ENCODE data around the gene TSR3.

The TSR3 gene

DNA sequence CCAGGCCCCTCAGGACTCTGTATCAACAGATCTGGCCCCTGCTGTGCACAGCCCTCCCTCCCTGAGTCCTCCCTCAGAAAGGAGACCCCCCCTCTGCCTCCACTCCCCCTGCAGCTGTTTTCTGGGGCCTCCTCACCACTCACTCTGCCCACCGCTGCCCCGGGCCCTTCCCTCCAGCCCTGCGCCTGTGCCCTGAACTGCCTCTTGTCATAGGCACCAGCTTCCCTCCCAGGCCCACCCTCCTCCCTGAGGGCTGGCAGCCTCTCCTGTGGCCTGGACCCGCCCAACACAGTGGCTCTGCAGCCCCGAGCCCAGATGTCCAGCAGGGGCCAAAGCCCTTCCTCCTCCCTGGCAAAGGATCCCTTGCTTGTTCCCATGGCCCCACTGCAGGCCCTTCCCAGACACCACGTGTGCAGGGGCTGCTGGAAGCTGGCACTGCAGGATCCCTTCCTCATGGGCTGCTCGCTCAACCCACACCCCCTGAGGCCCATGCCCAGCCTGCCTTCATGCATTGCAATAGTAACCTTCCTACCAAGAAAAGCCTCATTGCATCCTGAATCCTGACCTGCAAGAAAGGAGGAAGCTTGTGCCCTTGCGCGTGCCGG lies 25.8 kb upstream of the TSR3 start:
- DNase-seq, result no peak

DNA sequence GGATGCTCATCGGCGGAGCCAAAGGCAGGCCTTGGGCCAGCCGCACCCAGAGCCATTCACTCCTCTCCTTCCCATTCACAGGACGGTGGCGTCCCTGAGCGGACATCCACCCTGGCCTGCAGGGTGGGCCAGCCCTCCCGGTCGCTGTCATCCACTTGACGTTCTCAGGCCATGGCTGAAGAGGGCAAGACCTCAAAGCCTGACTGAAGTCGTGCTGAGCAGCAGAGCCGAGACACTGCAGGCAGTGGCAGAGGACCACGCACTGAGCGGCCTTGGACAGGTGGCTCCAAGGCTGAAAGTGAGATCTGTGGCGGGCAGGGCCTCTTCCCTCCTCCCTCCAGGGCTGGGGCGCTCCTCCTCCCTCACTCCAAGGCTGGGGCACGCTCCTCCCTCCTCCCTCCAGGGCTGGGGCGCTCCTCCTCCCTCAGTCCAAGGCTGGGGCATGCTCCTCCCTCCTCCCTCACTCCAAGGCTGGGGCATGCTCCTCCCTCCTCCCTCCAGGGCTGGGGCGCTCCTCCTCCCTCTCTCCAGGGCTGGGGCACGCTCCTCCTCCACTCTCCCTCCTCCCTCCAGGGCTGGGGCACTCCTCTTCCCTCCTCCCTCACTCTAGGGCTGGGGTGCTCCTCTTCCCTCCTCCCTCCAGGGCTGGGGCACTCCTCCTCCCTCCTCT lies 24.2 kb upstream of the TSR3 start:
- no peak for DNase-seq

DNA sequence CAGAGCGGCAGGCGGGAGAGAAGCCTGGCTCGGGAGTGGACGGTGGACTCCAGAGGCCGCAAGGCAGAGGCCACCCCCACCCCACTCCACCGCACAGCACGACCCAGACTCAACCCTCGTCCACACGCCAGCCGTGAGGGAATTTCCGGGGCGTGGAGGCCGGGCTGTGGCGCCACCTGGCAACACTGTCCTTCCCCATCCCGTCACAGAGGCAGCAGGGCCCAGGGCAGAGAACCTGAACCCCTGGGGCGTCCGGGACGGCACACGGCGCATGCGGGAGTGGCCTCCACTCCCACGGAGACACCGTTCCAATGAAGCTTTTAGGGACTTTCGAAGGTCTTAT lies 23.6 kb upstream of the TSR3 start:
- DNase-seq, result no peak

DNA sequence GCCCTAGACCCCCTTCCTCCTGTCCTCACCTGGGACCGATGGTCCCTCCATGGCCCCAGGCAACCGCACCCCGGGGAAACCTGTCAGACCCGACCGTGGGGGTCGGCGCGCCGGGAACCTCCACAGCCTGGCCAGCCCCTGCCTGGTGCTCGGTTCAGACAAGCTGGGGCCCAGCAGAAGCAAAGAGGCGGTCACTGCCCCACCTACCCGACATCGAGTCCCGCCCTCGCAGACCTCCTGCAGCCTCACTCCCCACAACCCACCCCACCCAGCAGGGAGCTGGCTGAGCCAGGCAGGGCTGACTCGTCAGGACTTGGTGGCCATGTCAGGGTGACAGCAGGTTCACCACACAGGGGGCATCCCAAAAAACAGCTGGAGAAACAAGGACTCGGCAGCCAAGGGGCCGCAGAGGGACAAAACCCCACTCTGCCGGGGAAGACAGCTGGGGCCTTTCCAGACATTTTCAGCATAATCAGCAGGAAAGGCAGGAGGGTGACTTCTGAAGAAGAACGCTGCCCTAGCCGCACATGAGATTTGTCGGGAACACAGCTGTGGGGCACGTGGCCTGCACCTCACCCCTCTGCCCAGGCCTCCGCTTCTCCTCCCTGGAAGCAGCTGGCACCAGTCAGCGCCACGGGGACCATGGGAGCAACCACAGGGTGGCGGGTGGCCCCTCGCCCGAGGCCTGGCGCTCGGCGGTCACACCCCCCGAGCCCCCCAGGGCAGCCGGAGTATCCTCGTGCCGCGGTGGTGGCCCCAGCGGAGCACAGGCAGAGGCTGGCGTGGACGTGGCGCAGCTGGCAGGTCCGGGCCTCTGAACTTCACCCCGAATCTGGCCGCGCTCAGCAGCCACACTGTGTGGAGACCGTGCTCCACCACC lies 23.0 kb upstream of the TSR3 start:
- no peak for DNase-seq

DNA sequence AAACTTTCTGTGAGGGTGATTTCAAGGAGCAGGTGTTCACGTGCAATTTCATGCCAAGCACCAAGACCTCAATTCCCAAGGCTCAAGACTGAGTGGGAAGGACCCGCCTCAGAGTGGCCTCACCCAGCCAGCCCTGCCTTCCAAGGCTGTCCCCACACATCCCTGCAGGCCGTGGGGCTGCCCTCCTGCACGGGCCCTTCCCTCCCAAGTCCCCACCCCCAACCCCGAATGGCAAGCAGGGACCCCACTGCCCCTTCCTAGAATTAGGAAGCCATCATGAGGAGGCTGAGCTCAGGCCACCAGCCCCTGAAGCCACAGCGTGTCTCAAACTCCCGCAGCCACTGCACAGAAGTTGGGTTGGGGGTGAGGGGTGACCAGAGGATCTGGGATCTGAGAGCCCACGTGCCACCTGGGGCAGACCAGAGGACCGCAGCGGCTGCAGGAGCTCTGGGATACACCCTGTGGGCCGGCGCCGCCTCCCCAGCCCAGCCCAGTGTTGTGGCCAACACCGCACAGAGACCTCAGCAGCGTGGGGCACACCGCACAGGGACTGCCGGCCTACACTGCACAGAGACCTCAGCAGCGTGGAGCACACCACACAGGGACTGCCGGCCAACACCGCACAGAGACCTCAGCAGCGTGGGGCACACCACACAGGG lies 20.7 kb upstream of the TSR3 start:
- DNase-seq, result no peak

DNA sequence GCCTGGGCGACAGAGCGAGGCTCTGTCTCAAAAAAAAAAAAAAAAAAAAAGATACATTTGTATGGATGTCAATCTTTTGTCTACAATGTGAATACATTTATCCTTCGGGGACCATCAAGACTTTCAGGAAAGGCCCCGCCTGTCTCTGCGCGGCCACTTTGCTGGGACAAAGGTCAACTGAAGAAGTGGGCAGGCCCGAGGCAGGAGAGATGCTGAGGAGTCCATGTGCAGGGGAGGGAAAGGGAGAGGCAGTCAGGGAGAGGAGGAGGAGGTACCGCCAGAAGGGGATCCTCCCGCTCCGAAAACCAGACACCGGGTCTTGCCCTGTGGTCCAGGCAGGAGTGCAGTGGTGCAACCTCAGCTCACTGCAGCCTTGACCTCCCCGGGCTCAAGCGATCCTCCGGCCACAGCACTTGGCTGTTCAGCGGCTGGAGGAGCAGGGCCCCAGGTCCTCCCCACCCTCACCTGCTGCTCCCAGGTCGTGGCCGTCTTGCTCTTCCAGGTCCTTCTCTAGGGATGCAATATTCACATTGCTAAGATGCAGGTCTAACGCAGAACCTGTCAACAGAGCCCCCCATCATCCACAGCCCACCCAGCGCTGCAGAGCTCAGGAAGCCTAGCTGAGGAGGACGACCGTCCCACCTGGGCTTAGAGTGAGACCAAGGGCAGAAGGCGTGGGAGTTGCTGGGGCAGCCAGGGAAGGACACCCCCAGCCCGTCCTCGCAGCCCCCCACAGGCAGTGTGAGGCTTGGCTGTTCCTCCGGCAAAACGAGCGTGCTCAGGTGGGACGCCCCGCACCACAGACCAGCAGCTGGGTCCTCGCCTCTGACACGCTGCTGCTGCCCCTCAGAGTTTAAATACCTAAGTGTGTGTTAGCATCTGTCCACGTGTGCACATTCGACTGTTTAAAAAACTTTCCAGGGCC lies 19.6 kb upstream of the TSR3 start:
- DNase-seq, result no peak

DNA sequence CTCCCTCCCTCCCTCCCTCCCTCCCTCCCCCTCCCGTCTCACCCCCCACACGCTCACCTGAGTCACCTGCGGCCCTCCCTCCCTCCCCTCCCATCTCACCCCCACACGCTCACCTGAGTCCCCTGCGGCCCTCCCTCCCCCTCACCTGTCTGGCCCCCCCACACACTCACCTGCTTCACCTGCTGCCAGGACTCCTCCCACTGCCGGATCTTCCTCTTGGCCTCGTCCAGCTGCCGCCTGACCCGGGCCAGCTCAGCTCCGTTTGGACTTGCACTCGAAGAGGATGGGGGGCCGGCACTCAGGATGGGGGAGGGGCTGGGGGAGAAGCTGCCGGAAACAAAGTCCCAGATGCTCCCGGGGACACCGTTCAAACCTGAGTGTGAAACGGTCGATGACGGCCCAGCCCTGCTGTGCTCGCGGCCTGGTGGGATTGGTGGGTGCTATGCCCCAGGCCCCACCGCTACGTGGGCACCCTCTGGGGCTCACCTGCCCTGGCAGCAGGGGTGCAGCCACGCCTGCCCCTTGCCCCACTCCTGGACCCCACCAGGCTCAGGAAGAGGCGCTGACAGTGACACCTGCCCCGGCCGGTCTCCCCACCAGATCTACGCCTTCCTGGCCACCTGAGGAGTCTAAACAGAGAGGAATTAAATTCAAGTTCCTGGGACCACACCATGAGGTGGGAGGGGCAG lies 16.0 kb upstream of the TSR3 start:
- no peak for DNase-seq

DNA sequence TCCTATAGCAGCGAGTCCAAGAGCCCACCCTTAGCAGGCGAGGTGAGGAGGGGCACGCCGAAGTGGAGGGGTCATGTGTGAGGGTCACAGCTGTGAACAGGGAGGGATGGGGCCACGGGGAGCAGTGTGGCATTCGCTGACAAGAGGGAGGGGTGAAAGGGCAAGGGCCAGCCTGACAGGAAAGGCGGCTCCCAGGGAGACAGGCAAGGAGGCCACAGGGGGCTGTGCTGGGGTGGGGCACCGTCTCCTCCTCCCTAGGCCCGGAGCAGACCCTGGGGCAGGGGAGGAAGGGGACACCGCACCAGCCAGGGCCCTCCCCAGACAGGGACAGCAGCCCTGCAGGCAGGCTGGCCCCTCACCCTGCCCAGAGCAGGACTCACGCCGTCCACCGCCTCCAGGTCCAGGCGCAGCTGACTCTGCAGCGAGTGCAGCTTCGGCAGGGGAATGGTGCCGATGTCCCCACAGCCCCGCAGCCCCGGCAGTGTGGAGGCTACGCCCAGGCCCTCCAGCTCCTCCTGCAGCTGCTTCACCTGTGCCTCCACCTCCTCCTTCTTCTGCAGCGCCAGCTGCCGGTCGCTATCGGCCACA lies 15.1 kb upstream of the TSR3 start:
- no peak for DNase-seq

DNA sequence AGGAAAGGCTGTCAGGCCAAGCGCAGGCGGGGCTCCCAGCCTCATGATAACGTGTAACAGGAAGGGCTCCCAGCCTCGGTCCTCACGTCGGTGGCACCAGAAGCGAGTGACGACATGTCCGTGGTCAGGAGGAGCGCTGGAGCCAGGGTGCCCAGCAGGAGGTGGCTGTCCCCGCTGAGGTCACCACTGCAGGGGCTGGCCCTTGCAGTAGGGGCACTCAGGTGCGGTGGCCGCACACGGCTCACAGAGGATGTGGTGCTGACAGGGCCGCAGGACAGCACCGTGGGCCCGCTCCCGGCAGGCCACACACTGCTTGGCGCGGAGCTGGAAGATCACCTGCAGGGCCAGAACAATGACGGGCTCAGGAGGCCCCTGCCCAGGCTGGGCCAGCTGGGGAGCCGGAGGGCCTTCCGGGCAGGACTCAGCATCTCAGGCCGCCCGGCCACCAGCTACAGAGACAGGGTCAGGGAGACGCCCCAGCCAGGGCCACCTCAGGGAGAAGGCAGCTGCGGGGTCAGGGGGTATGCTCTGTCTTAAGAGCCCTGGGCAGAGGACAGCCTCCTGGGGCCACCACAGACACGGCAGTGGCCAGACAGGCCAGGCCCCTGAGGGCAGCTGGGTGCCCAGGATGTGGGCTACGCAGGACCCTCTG lies 14.5 kb upstream of the TSR3 start:
- DNase-seq, result no peak

DNA sequence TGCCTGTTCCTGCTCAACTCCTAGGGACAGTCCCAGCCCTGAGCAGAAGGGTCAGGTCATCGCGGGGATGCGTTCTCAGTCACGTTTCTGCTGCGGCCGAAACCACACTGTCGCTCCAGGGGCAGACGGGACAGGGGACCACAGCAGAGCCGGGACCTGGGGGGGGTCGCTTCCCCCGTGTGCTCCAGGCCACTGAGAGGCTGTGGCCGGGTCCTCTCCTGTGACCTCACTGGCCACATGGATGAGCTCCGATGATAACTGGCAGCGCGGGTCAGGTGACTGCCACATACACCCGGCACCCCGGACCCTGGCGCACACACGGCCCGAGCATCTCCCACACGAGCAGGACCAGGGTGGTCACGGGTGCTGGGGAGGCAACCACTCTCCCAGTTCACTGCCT lies 12.8 kb upstream of the TSR3 start:
- DNase-seq, result no peak

DNA sequence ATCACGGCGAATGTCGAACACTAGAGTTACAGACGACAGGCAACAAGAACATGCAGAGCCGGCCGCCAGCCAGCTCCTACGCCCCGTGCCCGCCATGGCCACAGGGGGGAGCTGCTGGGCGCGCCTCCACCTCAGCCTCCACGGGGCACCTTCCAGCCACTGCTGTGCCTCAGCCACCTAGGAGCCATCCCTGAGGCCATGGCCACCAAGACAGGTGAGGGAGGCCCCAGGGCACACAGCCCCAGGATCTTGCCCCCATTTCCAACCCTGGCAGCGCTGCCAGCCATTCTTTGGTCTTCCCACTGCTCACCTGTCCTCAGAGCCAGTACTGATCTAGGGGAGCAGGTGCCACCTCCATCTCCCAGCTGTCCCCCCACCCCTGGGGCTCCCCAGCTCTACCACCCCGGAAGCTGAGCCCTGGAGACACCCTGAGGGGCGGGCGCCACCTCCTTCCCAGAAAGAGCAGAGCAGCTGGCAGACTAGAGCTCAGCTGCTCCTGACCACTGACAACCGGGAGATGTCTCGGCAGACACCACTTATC lies 11.9 kb upstream of the TSR3 start:
- peak; percentile 57 for DNase-seq

DNA sequence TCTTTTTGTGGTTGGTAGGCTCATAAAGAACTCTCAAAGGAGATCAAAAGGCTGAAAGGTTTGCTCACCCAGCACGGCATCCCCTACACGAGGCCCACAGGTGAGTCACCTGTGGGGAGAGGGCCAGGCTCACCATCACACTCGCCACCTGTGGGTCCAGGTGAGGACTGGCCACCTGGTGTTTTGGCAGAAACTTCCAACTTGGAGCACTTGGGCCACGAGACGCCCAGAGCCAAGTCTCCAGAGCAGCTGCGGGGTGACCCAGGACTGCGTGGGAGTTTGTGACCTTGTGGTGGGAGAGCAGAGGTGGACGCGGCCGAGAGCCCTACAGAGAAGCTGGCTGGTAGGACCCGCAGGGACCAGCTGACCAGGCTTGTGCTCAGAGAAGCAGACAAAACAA lies 11.1 kb upstream of the TSR3 start:
- no peak for DNase-seq

DNA sequence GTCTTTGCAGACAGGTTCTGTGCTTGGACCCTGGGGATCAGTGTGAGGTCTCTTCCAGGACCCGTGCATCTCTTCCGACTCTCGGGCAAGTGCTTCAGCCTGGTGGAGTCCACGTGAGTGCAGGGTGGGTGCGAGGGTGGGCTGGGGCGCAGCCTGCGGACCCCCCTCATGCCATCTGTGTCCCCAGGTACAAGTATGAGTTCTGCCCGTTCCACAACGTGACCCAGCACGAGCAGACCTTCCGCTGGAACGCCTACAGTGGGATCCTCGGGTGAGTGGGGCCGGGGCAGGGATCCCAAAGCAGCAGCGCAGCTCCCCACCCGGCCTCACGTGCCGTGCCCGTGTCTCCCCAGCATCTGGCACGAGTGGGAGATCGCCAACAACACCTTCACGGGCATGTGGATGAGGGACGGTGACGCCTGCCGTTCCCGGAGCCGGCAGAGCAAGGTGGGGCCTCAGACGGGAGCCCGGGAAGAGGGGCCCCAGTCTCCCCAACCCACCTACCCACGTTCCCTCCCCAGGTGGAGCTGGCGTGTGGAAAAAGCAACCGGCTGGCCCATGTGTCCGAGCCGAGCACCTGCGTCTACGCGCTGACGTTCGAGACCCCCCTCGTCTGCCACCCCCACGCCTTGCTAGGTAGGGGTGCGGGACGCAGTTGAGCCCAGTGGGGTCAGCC lies 10.1 kb upstream of the TSR3 start:
- DNase-seq, result no peak

DNA sequence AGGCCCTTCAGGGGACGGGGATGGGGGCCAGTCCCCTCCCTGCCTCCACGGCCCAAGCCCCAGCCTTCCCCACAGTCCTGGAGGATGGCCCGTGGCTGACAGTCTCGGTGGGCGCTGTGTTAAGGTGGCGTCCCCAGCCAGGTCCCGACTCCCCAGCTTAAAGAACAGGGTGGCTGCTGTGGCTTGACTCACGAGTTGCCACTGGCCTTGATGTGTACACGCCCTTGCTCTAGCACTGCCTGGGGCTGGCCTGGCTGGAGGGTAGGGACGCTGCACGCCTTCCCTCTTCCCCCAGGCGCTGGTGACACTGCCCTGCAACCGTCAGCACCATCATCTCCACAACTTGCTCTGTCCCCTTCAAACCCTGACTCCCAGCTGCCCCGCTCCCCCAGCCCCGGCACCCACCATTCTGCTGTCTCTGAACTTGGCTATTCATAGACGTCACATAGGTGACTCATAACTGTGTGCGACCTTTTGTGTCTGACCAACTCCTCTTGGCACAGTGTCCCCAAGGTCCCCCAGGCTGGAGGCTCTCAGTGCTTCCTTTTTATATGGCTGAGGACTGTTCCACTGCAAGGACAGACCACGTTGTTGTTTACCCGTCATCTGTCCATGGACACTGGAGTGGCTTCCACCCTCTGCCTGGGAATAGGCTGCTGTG lies 6.4 kb upstream of the TSR3 start:
- no peak for DNase-seq

DNA sequence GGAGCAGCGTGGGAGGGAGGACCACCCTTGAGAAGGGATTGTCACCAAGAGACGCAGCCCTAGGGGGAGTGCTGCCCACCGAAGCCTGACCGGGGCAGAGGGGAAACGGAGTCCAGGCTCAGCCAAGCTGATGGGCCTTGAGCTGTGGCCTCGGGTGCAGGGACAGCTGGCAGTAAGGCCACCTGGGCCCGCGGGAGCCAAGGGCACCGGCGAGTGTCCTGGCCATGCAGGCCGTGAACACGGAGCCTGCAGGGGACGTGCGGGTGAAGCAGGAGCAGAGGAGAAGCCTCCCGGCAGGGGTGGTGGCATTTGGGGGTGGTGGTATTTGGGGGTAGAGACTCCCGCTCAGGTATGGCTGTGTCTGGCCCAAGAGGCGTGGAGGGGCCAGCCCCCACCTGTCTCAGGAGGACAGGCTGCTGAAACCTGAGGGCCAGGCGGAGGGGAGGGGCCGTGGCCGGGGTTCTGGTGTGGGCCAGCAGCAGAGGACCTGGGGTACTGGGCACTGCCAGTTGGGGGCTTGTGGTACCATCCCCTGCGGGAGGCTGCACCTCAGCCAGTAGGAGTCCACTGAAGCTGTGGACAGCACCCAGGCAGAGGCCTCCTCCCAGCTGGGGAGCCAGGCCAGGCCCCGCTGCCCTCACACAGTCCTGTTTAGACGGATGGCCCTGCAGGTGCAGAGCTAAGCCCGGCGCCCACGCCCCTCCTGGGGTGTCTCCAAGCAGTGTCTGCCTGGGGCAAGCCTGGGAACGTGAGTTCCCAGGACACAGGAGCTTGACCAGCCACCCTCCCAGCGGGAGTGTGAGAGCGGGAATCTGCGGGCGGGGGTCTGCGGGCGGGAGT lies 4.6 kb upstream of the TSR3 start:
- no peak for DNase-seq

DNA sequence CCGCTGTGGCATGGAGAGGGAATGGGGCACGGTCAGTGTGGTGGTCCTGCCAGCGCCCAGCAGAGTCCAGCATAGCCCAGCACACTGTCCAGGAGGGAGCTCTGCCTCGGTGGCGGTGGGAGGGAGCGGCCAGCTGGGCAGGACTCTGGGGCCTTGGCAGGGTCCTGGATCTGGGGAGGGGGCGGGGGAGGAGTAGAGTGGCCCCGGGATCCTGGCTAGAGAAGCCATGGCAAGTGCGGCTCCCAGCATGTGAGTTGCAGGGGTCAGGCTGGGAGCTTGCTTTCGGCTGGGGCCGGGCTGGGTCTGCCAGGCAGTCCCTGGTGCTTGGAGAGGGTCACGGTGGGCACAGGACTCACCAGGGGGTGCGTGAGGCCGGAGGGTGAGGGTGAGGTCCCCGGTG lies 3.9 kb upstream of the TSR3 start:
- DNase-seq, result no peak

DNA sequence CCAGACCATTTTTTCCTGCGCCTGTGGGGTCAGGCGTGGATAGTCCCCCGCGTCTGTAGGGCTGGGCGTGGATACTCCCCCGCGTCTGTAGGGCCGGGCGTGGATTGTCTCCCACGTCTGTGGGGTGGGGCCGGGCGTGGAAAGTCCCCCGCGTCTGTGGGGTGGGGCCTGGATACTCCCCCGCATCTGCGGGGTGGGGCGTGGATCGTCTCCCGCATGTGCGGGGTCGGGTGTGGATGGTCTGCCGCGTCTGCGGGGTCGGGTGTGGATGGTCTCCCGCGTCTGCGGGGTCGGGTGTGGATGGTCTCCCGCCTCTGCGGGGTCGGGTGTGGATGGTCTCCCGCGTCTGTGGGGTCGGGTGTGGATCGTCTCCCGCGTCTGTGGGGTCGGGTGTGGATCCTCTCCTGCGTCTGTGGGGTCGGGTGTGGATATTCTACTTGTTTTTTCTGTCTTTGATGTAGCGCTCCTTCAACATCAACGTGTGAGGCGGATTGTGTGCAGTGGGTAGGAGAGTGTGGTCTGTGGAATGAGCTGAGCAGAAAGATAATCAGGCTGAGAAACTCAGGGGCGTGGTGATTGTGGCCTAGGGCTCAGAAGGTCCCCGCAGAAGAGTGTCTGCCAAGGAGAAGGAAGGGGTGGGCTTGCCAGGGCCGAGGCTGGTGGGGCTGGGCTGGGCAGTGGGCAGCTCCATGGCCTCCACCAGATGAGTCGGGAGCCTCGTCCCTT lies 3.3 kb upstream of the TSR3 start:
- no peak for DNase-seq

DNA sequence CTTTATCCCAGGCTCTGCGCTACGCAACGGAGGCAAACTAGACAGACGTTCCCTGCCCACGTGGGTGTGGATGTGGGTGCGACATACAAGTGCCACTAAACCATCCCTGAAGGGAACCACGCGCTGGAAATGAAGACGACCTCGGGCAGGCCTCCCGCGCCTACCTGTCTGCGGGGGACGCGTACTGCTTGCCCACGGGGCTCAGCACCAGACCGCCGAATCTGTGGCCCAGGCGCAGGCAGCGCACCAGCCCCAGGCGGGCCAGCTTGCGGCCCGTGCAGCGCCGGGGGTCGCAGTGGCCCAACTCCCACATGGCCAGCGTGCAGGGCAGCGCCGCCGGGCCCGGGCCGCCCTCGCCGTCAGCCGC lies 480 bp downstream of the TSR3 start:
- no peak for DNase-seq
